HCT116 (cell line): Measurements from ENCODE around the gene GSN. TPM values are rescaled to one million over a fixed set of nuclear protein-coding genes. Genes with fewer than 3 reads are reported as not detected.

Experiments
- EGR1 ChIP-seq: IDR thresholded peaks from 2 replicates; pipeline ENCODE4 v1.6.1; 2012; ENCODE audit warnings: low read depth
- ELF1 ChIP-seq: IDR thresholded peaks from 2 replicates; pipeline ENCODE4 v1.6.1; 2012; ENCODE audit warnings: low read depth, borderline replicate concordance
- EZH2 ChIP-seq: fragments of 200-600 bp; sonication (generic); IDR thresholded peaks from 2 replicates; pipeline ENCODE4 v1.6.1; 2017; ENCODE audit warnings: antibody characterized with exemption, mixed run types
- FOSL1 ChIP-seq: IDR thresholded peaks from 2 replicates; pipeline ENCODE4 v1.6.1; 2012; ENCODE audit warnings: low read depth
- total RNA-seq: library from RNA; stranded (reverse); gene quantifications from one replicate; pipeline ENCODE4 v1.2.1, GENCODE V29; 2021; ENCODE audit not compliant: unreplicated experiment
- TF ChIP-seq, protein P1 (sequence below): IDR thresholded peaks from 2 replicates; pipeline ENCODE4 v1.6.1; 2011; ENCODE audit warnings: mild to moderate bottlenecking, low read length, moderate library complexity; ENCODE audit not compliant: insufficient replicate concordance; ENCODE audit errors: extremely low read depth
- TF ChIP-seq, protein P2 (sequence below): IDR thresholded peaks from 2 replicates; pipeline ENCODE4 v1.6.1; 2012
- TF ChIP-seq, protein P3 (sequence below): IDR thresholded peaks from 2 replicates; pipeline ENCODE4 v1.6.1; 2012; ENCODE audit warnings: low read depth

Gene GSN
- total RNA-seq, 1 experiment from 2014 or later: 71.3 TPM

DNA sequence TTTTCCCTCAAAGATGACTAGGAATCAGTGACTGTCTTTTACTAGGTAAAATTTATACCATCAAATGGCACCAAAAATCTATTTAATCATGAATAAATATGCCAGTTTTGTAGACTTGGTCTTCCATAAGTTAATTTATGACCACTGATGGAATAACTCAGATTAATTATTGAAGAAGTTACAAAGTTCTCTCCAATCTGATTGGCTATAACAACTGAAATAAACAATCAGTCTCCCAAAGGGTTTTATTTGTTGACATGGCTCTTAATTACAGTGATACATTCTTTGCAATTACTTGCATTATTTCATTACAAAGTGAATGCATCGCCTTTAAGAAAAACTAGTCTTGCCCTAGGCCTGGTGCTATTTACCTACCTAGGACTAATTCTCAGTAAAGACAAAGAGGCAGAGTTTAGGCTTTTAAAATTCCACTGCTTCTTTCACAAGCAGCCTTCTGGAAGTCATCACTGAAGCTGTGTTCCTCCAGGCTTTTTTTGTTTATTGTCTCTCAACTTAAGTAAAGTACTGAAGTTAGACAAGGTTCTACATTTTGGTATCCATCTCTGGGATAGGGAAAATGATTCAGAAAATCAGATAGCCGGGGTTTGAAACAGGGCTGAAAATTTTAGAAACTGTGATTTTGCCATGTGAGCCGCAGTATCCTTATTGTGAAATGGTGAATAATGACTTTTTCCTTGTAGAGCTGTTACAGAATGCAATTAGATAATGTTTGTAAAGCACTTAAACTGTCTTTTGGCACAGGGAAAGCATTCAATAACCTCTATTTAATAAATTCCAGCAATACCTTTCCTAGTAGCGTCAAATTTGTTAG is 99.6 kb downstream of the GSN start (continued):
- TF ChIP-seq, protein P1, sequence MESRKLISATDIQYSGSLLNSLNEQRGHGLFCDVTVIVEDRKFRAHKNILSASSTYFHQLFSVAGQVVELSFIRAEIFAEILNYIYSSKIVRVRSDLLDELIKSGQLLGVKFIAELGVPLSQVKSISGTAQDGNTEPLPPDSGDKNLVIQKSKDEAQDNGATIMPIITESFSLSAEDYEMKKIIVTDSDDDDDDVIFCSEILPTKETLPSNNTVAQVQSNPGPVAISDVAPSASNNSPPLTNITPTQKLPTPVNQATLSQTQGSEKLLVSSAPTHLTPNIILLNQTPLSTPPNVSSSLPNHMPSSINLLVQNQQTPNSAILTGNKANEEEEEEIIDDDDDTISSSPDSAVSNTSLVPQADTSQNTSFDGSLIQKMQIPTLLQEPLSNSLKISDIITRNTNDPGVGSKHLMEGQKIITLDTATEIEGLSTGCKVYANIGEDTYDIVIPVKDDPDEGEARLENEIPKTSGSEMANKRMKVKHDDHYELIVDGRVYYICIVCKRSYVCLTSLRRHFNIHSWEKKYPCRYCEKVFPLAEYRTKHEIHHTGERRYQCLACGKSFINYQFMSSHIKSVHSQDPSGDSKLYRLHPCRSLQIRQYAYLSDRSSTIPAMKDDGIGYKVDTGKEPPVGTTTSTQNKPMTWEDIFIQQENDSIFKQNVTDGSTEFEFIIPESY: no peak
- no peak for TF ChIP-seq ELF1
- no peak for TF ChIP-seq FOSL1
- no peak for TF ChIP-seq EZH2
- TF ChIP-seq, protein P2, sequence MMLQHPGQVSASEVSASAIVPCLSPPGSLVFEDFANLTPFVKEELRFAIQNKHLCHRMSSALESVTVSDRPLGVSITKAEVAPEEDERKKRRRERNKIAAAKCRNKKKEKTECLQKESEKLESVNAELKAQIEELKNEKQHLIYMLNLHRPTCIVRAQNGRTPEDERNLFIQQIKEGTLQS: no peak
- TF ChIP-seq EGR1: no peak
- TF ChIP-seq, protein P3, sequence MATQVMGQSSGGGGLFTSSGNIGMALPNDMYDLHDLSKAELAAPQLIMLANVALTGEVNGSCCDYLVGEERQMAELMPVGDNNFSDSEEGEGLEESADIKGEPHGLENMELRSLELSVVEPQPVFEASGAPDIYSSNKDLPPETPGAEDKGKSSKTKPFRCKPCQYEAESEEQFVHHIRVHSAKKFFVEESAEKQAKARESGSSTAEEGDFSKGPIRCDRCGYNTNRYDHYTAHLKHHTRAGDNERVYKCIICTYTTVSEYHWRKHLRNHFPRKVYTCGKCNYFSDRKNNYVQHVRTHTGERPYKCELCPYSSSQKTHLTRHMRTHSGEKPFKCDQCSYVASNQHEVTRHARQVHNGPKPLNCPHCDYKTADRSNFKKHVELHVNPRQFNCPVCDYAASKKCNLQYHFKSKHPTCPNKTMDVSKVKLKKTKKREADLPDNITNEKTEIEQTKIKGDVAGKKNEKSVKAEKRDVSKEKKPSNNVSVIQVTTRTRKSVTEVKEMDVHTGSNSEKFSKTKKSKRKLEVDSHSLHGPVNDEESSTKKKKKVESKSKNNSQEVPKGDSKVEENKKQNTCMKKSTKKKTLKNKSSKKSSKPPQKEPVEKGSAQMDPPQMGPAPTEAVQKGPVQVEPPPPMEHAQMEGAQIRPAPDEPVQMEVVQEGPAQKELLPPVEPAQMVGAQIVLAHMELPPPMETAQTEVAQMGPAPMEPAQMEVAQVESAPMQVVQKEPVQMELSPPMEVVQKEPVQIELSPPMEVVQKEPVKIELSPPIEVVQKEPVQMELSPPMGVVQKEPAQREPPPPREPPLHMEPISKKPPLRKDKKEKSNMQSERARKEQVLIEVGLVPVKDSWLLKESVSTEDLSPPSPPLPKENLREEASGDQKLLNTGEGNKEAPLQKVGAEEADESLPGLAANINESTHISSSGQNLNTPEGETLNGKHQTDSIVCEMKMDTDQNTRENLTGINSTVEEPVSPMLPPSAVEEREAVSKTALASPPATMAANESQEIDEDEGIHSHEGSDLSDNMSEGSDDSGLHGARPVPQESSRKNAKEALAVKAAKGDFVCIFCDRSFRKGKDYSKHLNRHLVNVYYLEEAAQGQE: no peak
